Spleen (tissue), 13 donors: ENCODE measurements around the gene TANC1. TPM values are rescaled to one million over a fixed set of nuclear protein-coding genes. Genes with fewer than 3 reads are reported as not detected.

Experiments
- DNase-seq: peaks from one replicate; pipeline ENCODE4 v3.0.0-alpha.2; 2020
- H3K27ac ChIP-seq, 8 donors: fragments of 200-600 bp; sonication (generic) in 7 of 8; 1 replicate in 4 of 8; 2 replicates in 4 of 8; pipeline versions ENCODE4 v1.5.0 to v1.8.0; 2016 to 2021; ENCODE audit warnings: inconsistent platforms in 4 of 8, mild to moderate bottlenecking in 4 of 8, moderate library complexity in 1 of 8
- H3K27me3 ChIP-seq, 7 donors: fragments of 200-600 bp; sonication (generic) in 6 of 7; replicated peaks in 1 of 7; 1 replicate in 4 of 7; 2 replicates in 3 of 7; pipeline versions ENCODE4 v1.5.0 to v1.8.0; 2016 to 2021; ENCODE audit warnings: inconsistent platforms in 3 of 7, mild to moderate bottlenecking in 1 of 7
- H3K36me3 ChIP-seq, 6 donors: fragments of 200-600 bp; sonication (generic) in 5 of 6; 1 replicate in 4 of 6; 2 replicates in 2 of 6; pipeline versions ENCODE4 v1.5.0 to v1.8.0; 2016 to 2021; ENCODE audit warnings: inconsistent platforms in 2 of 6
- H3K4me1 ChIP-seq, 6 donors: fragments of 200-600 bp; sonication (generic) in 5 of 6; 1 replicate in 3 of 6; 2 replicates in 3 of 6; pipeline versions ENCODE4 v1.5.0 to v1.8.0; 2016 to 2021; ENCODE audit warnings: inconsistent platforms in 3 of 6
- H3K4me3 ChIP-seq, 8 donors: fragments of 200-600 bp; sonication (generic) in 7 of 8; 1 replicate in 4 of 8; 2 replicates in 4 of 8; pipeline versions ENCODE4 v1.5.0 to v1.8.0; 2016 to 2021; ENCODE audit warnings: inconsistent platforms in 4 of 8, mild to moderate bottlenecking in 4 of 8, moderate library complexity in 2 of 8
- H3K9me3 ChIP-seq, 8 donors: fragments of 200-600 bp; sonication (generic) in 7 of 8; 1 replicate in 4 of 8; 2 replicates in 4 of 8; pipeline versions ENCODE4 v1.5.0 to v1.8.0; 2016 to 2021; ENCODE audit warnings: inconsistent platforms in 4 of 8
- CTCF ChIP-seq, 11 experiments: fragments of 200-600 bp in 7 of 11; fragments of 450-650 bp in 4 of 11; sonication (generic) in 4 of 11; IDR thresholded peaks in 8 of 11; conservative IDR thresholded peaks in 3 of 11; 1 replicate in 7 of 11; 2 replicates in 4 of 11; pipeline versions ENCODE4 v1.4.0 to v1.8.0; 2016 to 2021; ENCODE audit warnings: antibody characterized with exemption in 11 of 11, inconsistent platforms in 4 of 11, mild to moderate bottlenecking in 1 of 11
- POLR2A ChIP-seq, 3 donors: fragments of 450-650 bp; IDR thresholded peaks; one replicate each; pipeline ENCODE4 v1.5.1; 2017; ENCODE audit warnings: antibody characterized with exemption in 3 of 3, mild to moderate bottlenecking in 1 of 3
- POLR2AphosphoS5 ChIP-seq, 3 donors: sonication (generic); formaldehyde crosslinking; IDR thresholded peaks; one replicate each; pipeline ENCODE4 v1.5.1; 2017; ENCODE audit warnings: antibody characterized with exemption in 3 of 3
- WGBS, 5 donors: extraction: QIAGEN DNeasy Blood & Tissue Kit in 3 of 5; methylation state at CpG; one replicate each; pipeline versions ENCODE4 v1.1.5 to v1.1.7; 2013 to 2018; 5-methylcytosine and 5-hydroxymethylcytosine counted together
- intact Hi-C: fragments of 100-400 bp; cut with DNase I; formaldehyde crosslinking; loops from one replicate; pipeline ENCODE4 v1.15.0; 2023; ENCODE audit warnings: low total_unique reads
- long read RNA-seq, 2 donors: transcript quantifications; one replicate each; lab custom pipeline, GENCODE V29; 2026
- polyA plus RNA-seq, 3 donors: library from polyadenylated mRNA; stranded (reverse); fragments of 200-250 nt; gene quantifications; one replicate each; pipeline ENCODE4 v1.2.1, GENCODE V29; 2013
- total RNA-seq, 7 donors: library from RNA; depleted of rRNA in 3 of 7; stranded (reverse); fragments of >200 nt in 3 of 7; fragmentation: NEBNext Ultra II Directional in 4 of 7; extraction: Animal tissue kit (Norgen Biotek cat#: 25700) in 4 of 7; gene quantifications; one replicate each; pipeline versions ENCODE4 v1.1.0 to v1.2.1, GENCODE V29; 2016 to 2021
- donor health status: healthy with polysubstance abuse.
- donor health status: DM: no; HTN: no; CAD: no; lungs with moderate emphysema.
- donor health status: DM: no; HTN: no; CAD: no.
- donor health status: Bipolar disorder and iron deficiency.
- donor health status: healthy.
- donor health status: DM: no; HTN: no; CAD: no.
- donor health status: DM: yes; HTN: yes; CAD: no.

Gene TANC1
- 10 to 100 TPM; 14.0 to 28.2 (median 22.6) TPM for total RNA-seq
- polyA plus RNA-seq = 1 to 10 TPM; 3.1 to 7.2 (median 6.2) TPM
- long read RNA-seq, donor 1 = 0 reads
- long read RNA-seq, donor 2 = 0 reads

GRCh38 chr2:158968396-158969161, at the start of gene TANC1:
TSS of gene TANC1 (plus strand) at chr2:158968640. CDS start at chr2:159065911, 97,271 bp downstream.
- Histone ChIP-seq H3K27ac (peak within 1 kb of the TSS; percentile 51 to 85 (median 80)), H3K4me3 (peak within 1 kb of the TSS; percentile 58 to 80 (median 70)), H3K27me3 (peaks cover 0 to 42% (median 17%) of the 10 kb centered on the region in 7 donors), H3K9me3 (no peaks in the 10 kb centered on the region), H3K4me1 (peaks cover 0 to 48% (median 38%) of the 10 kb centered on the region in 6 donors), H3K36me3 (no peaks in the 10 kb centered on the region)
- TF ChIP-seq CTCF (IDR thresholded peaks at IDR 0.05 in 8 of 11, conservative IDR thresholded peaks at IDR 0.05 in 3 of 11) (no peak), POLR2AphosphoS5 (IDR thresholded peaks at IDR 0.05) (peak; percentile 75 to 86 (median 86)), POLR2A (IDR thresholded peaks at IDR 0.05) (peak in 1 of 3 donors; percentile 45)
- intact Hi-C loops = no loop called here
- peak; percentile 91 for DNase-seq
- WGBS, 5 donors = 0 to 1% (median 0%) methylated on average over 40 to 92 of the region's 92 CpGs

GRCh38 chr2:158921599-158922408, 46.6 kb upstream of the TANC1 start:
- H3K4me1 ChIP-seq = no peaks in the 10 kb centered on the region
- 85 to 93% (median 90%) methylated on average over 13 to 15 of the region's 15 CpGs for WGBS, 5 donors
- intact Hi-C loops = no loop called here
- H3K36me3 ChIP-seq = no peaks in the 10 kb centered on the region
- no peak overlapping the region for H3K4me3 ChIP-seq
- no peaks in the 10 kb centered on the region for H3K9me3 ChIP-seq
- H3K27ac ChIP-seq = no peak overlapping the region
- TF ChIP-seq POLR2A (IDR thresholded peaks at IDR 0.05) (no peak), POLR2AphosphoS5 (IDR thresholded peaks at IDR 0.05) (no peak), CTCF (IDR thresholded peaks at IDR 0.05 in 8 of 11, conservative IDR thresholded peaks at IDR 0.05 in 3 of 11) (no peak)
- DNase-seq = no peak
- no peaks in the 10 kb centered on the region for H3K27me3 ChIP-seq

- Histone ChIP-seq H3K27ac (no peak overlapping the region), H3K4me1 (no peaks in the 10 kb centered on the region), H3K36me3 (no peaks in the 10 kb centered on the region), H3K9me3 (no peaks in the 10 kb centered on the region), H3K27me3 (no peaks in the 10 kb centered on the region), H3K4me3 (no peak overlapping the region)
- WGBS, 5 donors = 75 to 86% (median 77%) methylated on average over 1 of the region's 1 CpG
- no peak for DNase-seq
- no peak for TF ChIP-seq POLR2AphosphoS5 (IDR thresholded peaks at IDR 0.05)
- TF ChIP-seq POLR2A (IDR thresholded peaks at IDR 0.05) = no peak
- no peak for TF ChIP-seq CTCF (IDR thresholded peaks at IDR 0.05 in 8 of 11, conservative IDR thresholded peaks at IDR 0.05 in 3 of 11)
- intact Hi-C loops = no loop called here
Measured at GRCh38 chr2:158922601-158923000, 45.8 kb upstream of the TANC1 start.

GRCh38 chr2:158923180-158923594, 45.3 kb upstream of the TANC1 start:
- no peak for DNase-seq
- WGBS, 5 donors = 45 to 54% (median 53%) methylated on average over 3 of the region's 3 CpGs
- TF ChIP-seq POLR2AphosphoS5 (IDR thresholded peaks at IDR 0.05) (no peak), CTCF (IDR thresholded peaks at IDR 0.05 in 8 of 11, conservative IDR thresholded peaks at IDR 0.05 in 3 of 11) (no peak), POLR2A (IDR thresholded peaks at IDR 0.05) (no peak)

More at GRCh38 chr2:158923180-158923594, 45.3 kb upstream of the TANC1 start:
- Histone ChIP-seq H3K4me1 (no peaks in the 10 kb centered on the region), H3K27me3 (no peaks in the 10 kb centered on the region), H3K4me3 (no peak overlapping the region), H3K36me3 (no peaks in the 10 kb centered on the region), H3K9me3 (no peaks in the 10 kb centered on the region), H3K27ac (no peak overlapping the region)
- intact Hi-C loops = no loop called here
